Stimulated activated CD8-positive, alpha-beta memory T cell treated with anti-CD3 and anti-CD28 coated beads, Interleukin-4, amount 100 ng/mL, for 24 hours (primary cell): Measurements from ENCODE around the gene MINDY1.

Experiments
- DNase-seq: peaks from one replicate; pipeline ENCODE4 v3.0.0-alpha.2; 2020; ENCODE audit warnings: low read depth

Gene MINDY1

GRCh38 chr1:150965605-150966004 lies 41.1 kb downstream of the MINDY1 start:
- no peak for DNase-seq

DNA sequence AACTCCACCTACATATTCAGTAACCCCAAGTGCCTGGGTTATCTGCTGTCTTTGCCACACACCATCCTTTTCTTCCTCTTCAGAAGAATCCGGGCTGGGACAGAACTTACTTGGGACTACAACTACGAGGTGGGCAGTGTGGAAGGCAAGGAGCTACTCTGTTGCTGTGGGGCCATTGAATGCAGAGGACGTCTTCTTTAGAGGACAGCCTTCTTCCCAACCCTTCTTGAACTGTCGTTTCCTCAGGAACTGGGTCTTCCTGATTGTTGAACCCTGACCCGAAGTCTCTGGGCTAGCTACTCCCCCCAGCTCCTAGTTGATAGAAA lies 42.6 kb downstream of the MINDY1 start:
- DNase-seq, result no peak

DNA sequence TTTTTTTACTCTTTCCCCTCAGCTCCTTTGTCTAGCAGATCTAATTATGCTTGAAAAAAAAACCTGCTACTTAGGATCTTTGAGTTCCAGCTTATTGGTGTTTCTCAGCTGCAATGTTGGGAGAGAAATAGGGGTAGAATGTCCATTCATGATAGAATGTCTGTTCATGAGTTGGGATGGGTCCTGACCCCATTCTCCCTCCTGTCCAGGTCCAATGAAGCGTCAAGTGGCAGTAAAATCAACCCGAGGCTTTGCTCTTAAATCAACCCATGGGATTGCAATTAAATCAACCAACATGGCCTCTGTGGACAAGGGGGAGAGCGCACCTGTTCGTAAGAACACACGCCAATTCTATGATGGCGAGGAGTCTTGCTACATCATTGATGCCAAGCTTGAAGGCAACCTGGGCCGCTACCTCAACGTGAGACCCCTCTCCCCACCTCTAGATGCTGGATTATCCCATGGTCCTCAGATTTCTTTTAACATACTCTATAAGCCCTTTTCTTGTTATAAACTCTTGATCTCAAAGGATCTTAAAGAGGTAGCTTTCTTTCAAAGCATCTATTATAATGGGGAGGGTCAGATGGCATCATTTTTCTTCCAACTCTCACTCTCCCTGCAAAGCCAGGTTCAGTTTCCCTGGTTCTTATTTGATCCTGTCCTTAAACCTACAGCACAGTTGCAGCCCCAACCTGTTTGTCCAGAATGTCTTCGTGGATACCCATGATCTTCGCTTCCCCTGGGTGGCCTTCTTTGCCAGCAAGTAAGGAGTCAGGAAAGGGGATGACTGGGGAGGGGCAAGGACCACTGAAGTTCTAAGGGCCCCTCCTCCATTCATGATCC lies 43.2 kb downstream of the MINDY1 start:
- DNase-seq, result no peak

GRCh38 chr1:150961756-150962155 lies 44.9 kb downstream of the MINDY1 start:
- no peak for DNase-seq

DNA sequence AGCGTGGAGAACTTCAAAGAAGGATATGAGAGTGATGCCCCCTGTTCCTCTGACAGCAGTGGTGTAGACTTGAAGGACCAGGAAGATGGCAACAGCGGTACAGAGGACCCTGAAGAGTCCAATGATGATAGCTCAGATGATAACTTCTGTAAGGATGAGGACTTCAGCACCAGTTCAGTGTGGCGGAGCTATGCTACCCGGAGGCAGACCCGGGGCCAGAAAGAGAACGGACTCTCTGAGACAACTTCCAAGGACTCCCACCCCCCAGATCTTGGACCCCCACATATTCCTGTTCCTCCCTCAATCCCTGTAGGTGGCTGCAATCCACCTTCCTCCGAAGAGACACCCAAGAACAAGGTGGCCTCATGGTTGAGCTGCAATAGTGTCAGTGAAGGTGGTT lies 46.1 kb downstream of the MINDY1 start:
- no peak for DNase-seq

DNA sequence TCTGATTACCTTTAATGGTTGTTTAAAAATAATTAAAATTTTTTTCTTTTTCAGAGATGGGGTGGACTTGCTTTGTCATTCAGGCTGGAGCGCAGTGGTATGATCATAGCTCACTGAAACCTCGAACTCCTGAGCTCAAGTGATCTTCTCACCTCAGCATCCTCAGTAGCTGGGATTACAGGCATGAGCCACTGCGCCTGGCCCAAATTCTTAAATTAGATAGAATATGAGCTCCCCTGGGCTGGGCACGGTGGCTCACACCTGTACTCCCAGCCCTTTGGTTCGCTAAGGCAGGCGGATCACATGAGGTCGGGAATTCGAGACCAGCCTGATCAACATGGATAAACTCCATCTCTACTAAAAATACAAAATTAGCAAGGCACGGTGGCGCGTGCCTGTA lies 49.0 kb downstream of the MINDY1 start:
- no peak for DNase-seq

DNA sequence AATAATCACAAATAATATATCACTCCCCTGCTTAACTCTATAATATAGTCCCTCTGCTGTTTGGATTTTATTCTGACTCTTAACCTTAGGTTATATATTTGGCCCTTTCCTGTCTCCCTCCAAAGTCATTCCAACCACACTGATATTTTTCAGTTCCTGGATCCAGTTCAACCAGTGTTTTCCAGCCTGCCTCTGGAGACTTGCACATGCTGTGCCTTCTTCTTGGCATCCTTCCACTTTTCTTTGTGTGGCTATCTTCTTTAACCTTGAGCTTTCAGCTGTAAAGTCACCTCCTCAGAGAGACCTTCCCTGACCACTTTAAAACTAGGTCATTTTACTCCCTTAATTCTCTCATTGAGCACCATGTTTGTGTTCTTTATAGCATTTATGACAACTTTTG lies 51.4 kb downstream of the MINDY1 start:
- no peak for DNase-seq

- DNase-seq, result no peak
These were observed 52.0 kb downstream of the MINDY1 start for GRCh38 chr1:150954708-150955107.
